Aortic smooth muscle cell (primary cell): ENCODE results near the gene SSB. TPM values are rescaled to one million over a fixed set of nuclear protein-coding genes. Genes with fewer than 3 reads are reported as not detected.

Experiments used
- total RNA-seq: library from RNA; depleted of rRNA; stranded (reverse); fragments of >200 nt; gene quantifications from 2 replicates; pipeline ENCODE4 v1.2.3, GENCODE V29; 2014

SSB gene
- total RNA-seq = 102 TPM in 2 replicates

DNA sequence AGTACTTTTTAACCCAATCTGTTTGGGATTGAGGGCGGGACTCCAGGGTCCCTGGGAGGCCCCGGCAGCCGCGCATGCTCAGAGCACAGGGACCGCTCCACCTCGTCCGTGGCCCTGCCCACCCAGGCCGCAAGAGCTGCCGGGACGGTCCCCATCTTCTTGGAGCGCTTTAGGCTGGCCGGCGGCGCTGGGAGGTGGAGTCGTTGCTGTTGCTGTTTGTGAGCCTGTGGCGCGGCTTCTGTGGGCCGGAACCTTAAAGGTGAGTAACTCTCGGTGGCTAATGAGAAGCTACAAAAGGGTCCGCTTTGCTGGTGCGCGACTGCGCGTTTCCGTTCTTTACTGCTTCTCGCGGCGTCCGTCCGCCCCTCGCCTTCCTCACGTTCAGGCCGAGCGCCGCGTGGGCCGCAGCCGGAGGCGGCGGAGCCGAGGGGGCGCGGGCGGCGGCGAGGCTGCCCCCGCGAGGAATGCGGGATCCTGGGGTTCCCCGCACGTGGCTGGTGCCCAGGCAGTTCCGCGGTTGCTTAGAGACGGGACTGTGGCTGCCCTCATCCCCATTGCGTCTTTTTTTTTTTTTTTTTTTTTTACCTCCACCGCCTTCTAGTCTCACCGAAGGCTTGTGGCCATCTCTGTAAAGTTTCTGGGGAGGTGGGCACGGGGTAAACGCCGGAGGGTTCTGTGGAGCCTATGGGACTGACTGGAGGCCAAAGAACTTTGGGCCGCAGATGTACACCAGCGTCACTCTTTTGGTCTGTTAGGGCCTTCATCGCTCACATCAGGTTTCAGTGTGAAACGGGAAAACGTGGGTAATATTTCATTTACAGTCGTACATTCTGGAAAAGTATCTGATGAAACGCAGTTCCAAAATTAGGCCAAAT lies at the start of gene SSB:
Gene SSB, plus strand, starts transcription at position 154 of the 875 bp plus-strand sequence. CDS start 2,090 bp downstream, outside the sequence.

DNA sequence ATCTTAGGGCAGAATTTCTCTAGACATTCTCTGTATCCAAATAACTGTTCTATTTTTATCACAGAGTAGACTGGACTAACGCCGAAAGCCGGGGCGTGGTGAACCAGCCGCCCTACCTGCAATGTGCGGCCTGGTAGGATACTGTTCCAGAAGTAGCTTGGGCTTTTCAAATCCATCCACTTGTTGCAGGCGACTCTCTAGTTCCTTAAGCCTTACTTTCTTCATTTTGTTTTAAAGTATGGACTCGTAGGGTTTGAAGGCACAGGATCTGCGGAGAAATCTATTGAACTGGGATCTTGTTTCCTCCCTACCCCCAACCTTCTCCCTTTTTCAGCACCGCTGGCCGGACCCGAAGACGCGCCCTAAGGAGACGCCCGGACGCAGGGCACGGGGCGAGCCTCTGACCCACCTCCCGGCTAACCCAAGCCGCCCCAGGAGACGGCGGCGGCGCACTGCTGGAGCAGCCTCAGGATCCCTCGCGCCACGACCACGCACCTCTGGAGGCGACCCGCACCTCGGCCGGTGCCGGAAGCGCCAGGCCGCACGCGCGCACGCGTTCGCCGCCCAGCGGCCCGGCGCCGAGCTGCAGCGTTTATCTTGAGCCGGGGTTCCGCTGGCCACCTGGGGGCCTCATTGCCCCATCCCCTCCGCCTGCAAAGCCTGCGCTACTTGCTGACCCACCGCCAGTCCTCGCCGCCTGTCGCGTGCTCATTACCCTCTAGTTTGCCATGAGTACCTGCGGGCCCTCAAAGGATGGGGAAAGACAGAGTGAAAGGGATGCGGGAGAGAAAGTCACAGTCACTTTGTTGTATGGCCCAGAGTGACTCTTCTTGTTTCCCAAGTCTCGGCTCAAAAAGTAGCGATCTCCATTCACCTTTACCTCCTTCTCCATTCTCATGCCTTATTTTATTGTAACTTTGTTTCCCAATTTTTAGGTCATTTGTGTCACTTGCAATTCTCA lies 26.0 kb downstream of the SSB start, which contains the start of gene METTL5:
Gene METTL5, minus strand, starts transcription at position 533 of the 961 bp plus-strand sequence. Its CDS starts 308 bp downstream, at position 225.

GRCh38 chr2:169827272-169828140 lies 28.8 kb downstream of the SSB start, which contains the start of gene UBR3:
UBR3 (plus strand) TSS chr2:169827454; CDS start chr2:169827508, 54 bp downstream.

Other genes with a start within 250 kb of the SSB start
- gene FASTKD1, start 225.0 kb upstream of the SSB start, total RNA-seq = 13.1 and 15.1 TPM in 2 replicates
- 24.8 and 28.0 TPM in 2 replicates for gene PPIG, start 214.5 kb upstream of the SSB start, total RNA-seq
- under 0.01 TPM in 1 of 2 replicates, not detected in the other for gene CFAP210, start 104.5 kb upstream of the SSB start, total RNA-seq
- 1.6 and 1.8 TPM in 2 replicates for gene PHOSPHO2, start 104.4 kb upstream of the SSB start, total RNA-seq
- 2.5 and 2.6 TPM in 2 replicates for gene KLHL23, start 65.0 kb upstream of the SSB start, total RNA-seq
- 48.6 and 60.9 TPM in 2 replicates for gene METTL5, start 26.0 kb downstream of the SSB start, total RNA-seq
- gene UBR3, start 28.6 kb downstream of the SSB start, total RNA-seq = 45.4 and 54.5 TPM in 2 replicates